Nucleus accumbens (tissue), 56 donors: Measurements from ENCODE around the gene MRPS10.
"Not testable (repeated sequence)": the region's sequence is repeated elsewhere in the genome, so short reads cannot be mapped to it uniquely, and the experiment has no call there.

Experiments
- DNase-seq, 56 donors: peaks; one replicate each; lab custom pipeline; 2025; lab: John Stamatoyannopoulos, UW

MRPS10 gene

GRCh38 chr6:42216495-42216894 is 1.2 kb downstream of the MRPS10 start:
- DNase-seq, result not testable (repeated sequence)

DNA sequence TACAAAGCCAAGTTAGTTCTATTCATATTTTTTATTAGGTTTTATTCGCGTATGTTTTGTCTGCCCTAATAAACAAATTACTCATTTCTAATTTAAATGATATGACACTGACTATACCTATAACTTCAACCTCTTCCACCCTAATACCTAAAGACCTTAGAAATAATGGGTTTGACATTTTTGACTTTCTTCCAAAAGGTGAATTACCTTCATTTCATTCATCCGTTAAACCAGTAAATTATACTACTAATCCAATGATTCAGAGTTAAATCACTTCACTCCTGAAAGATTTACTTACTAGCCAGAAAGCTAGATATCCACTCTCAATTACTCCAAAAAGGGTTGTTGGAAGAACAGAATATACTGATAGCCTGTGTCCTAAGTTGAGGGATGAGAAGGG is 5.2 kb downstream of the MRPS10 start:
- DNase-seq, result no peak

GRCh38 chr6:42211726-42212125 is 5.9 kb downstream of the MRPS10 start:
- no peak for DNase-seq

DNA sequence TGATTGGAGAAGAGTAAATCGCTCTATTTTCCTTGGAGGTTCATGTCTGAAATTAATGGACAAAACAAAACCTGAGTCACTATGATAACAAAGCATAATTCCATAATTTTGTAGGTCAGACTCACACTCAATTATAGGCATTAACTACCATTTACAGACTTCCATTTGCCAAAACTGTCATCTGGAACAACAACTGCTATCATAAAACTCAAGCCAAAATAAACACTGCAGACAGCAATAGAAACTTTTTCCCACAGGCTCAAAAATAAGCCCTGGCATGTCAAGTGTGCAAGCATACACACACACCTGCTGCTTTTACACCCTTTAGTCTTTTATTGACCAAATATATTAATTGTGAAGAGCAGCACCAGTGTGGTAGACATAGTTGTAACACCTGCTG is 7.1 kb downstream of the MRPS10 start:
- DNase-seq, result no peak

- not testable (repeated sequence) for DNase-seq
Observed at GRCh38 chr6:42207559-42207958, 10.1 kb downstream of the MRPS10 start.

GRCh38 chr6:42204768-42205282 is 12.8 kb downstream of the MRPS10 start:
- no peak for DNase-seq

- no peak for DNase-seq
Observed at GRCh38 chr6:42203183-42203582, 14.5 kb downstream of the MRPS10 start.

DNA sequence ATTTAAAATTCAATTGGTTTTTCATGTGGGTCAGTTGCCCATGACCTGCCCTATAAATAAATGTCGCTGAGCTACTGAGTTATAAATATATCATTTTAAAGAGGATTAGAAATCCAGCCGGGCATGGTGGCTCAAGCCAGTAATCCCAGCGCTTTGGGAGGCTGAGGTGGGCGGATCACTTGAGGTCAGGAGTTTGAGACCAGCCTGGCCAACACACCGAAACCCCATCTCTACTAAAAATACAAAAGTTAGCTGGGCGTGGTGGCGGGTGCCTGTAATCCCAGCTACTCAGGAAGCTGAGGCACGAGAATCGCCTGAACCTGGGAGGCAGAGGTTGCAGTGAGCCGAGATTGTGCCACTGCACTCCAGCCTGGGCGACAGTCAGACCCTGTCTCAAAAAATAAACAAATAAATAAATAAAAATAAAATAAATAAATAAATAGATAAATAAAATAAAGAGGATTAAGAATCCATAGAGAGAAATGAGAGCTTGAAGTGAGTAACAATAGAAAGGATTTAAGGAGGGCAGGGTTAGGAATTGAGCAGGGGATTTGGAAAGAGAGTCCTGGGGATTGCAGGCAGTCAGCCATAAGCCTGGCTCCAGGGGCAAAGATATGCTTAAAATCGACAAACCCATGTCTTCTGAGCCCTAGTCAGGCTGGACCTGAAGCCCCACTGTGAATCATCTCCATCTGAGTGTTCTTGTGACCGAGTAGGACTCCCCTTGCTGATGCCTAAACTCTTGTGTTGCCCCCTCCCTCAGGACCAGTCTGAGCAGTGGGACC is 15.3 kb downstream of the MRPS10 start:
- not testable (repeated sequence) for DNase-seq

GRCh38 chr6:42201382-42201781 is 16.3 kb downstream of the MRPS10 start:
- no peak for DNase-seq

DNA sequence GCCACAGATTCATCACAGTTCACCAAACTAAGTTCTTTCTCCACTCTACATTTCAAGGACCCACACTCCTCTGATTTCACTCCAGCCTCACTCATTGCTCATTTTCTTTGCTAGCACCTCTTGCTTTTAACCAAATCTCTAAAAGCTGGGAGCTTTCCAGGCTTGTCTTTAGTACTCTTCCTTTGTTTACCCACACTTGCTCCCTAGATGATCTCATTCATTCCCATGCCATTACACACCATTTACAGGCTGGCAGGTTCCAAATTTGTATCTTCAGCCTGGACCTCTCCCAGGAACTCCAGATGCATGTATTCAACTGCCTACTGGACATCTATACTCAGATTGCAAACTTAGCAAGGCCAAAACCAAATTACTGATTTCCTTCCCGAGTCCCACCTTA is 17.6 kb downstream of the MRPS10 start:
- no peak for DNase-seq

- no peak for DNase-seq
Observed at GRCh38 chr6:42199106-42199981, 18.3 kb downstream of the MRPS10 start.

DNA sequence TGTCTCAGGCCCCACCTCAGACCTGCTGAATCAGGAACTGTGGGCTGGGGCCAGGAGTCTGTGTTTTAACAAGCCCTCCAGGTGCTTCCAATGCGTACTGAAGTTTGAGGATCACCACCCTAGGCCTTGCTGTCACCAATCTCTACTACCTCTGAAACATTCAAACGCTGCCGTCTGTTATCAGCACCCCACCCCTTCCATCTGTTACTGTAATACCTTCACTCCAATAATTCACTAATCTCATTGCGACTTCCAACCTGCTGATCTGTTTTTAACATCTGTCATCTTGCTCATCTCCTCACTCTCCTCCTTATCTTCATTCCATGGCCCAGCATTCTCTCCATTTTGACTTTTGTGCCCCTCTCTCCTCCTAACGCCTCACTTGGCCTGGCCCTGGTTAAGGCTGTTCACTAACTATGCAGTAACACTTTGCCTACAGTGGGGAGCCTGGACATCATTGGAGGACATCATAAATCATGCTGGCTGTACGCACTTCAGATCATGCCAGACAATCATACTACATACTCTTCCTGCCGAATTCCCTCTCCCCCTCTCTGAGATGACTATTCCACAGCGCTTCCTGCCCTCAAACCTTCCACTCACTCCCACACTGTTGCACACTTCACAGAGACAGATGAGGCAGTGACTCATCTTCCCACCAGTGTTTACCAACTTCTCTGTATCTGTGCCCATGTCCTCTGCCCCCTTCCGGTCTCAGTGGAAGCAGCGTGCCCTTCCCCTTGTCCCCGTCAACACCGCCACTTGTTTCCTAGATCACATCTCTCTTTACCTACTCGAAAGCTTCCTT is 19.9 kb downstream of the MRPS10 start:
- peak in 20 of 56 donors; percentile 4 to 40 (median 18) for DNase-seq

DNA sequence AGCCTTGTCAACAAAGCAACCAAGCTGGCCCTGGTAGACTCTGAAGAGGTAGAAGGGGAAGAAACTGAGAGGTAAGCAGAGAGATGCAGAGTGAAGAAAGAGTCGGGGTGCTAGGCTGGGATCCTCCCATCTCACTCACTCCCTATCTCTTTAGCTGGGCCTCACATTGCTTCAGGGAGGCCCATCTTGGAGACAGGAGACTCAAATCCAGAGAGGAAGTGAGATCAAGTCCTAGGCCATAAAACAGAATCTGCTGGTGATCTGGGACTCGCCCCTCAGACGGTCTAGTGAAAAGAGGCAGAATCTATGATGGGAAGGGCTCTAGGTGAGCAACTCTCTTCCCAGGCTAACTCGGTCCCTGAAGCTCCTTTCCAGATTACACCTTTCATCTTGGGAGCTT is 22.2 kb downstream of the MRPS10 start:
- DNase-seq, result no peak

DNA sequence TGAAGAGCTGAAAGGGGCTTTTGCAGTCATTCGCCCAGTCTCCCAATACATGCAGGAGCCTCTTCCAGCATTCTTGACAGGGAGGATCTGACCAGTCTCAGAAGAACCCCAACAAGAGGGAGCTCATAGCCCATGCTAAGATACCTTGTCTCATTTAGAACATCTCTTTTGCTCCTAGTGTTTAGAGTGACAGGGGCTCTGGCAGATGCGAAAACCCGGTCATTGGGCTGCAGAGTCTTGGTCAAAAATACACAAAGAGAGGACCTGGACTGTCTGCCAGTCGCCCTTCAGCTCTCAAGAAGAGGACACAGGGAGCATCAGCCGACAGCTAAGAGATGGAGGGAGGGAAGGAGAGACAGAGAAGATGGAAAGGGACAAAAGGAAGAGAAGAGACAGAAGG is 23.6 kb downstream of the MRPS10 start:
- no peak for DNase-seq

GRCh38 chr6:42193491-42193894 is 24.2 kb downstream of the MRPS10 start:
- DNase-seq, result no peak

GRCh38 chr6:42192385-42192784 is 25.3 kb downstream of the MRPS10 start:
- not testable (repeated sequence) for DNase-seq

DNA sequence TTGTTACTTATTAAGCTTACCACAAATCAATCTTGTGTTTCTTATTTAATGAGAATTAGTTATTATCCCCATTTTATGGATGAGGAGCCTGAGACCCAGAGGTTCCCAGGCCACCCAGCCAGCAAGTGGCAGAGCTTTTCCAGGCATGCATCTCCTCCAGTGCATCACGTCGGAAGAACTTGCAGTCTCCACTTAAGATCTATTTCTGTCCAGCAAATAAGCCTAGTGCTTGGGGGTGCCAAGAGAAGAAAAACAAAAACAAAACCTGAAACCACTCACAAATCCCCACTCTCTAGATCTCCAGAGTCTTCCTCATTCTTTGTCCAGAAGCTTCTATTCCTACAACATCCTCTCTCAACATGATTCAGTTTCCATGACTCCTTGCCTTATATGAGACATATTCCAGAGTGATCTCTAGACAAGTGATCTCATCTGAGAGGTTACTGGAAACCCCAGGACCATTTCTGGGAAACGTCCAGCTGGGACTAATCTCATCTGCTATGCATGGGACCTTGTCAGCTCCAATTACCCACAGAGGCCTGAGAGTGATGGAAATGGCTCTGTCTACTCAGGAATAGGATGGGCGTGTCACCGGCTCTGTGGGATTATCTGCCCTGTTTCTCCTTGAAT is 27.0 kb downstream of the MRPS10 start:
- DNase-seq, result no peak

DNA sequence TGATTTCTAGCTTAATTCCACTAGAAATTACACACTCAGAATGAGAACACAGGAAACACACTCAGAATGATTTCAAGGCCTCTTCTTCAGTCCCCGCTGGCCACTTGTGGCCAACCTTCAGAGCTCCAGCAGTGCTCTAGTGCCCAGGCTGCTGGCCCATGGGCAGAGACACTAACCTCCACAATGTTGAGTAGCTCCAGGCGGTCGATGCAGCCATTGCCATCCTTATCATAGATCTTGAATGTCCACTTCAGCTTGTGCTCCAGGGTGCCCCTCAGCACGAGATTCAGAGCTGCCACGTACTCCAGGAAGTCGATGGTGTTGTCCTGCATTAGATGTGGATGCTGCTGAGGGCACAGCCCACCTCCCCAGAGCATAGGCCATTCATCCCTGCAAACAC is 29.3 kb downstream of the MRPS10 start:
- DNase-seq, result no peak

- no peak for DNase-seq
Observed at GRCh38 chr6:42185597-42185996, 32.1 kb downstream of the MRPS10 start.

DNA sequence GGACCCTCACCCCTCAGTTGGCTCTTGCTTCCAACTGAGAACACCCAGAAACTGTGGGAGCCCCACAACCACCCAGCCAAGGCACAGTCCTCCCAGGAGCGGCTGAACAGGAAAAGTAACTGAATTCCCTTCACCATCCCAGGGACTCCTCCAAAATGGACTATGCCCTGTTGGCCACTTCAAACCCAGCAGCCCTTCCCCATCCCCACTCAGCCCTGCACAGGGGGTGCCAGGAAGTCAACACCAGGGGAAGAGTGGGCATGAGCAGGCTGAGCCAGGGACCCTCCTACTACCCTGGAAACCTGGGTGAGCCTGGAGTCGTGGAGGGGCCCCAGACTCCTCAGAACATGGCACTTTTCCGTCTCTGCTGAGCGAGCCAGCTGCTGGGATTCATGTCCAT is 33.2 kb downstream of the MRPS10 start:
- DNase-seq, result no peak
